Keratinocyte (primary cell): ENCODE results near the gene ELMO3. TPM values are rescaled to one million over a fixed set of nuclear protein-coding genes. Genes with fewer than 3 reads are reported as not detected.

Experiments
- DNase-seq: peaks from one replicate; pipeline ENCODE4 v3.0.0-alpha.2; 2011; ENCODE audit warnings: low read depth, missing footprints, low spot score
- FAIRE-seq: peaks from 2 replicates; lab custom pipeline; 2011; peaks lifted over from hg19 to GRCh38; lab: Jason Lieb, UNC
- H2AFZ ChIP-seq: 2 replicates; pipeline ENCODE4 v1.6.0; 2012; ENCODE audit warnings: low read length, control low read depth, inconsistent platforms; ENCODE audit not compliant: control insufficient read depth
- H3K27ac ChIP-seq: 2 replicates; pipeline ENCODE4 v1.5.1; 2011; ENCODE audit warnings: low read length; ENCODE audit not compliant: control insufficient read depth, insufficient read depth
- H3K27me3 ChIP-seq: 3 replicates; pipeline ENCODE4 v1.6.0; 2011; ENCODE audit warnings: low read length; ENCODE audit not compliant: control insufficient read depth, insufficient read depth; ENCODE audit errors: extremely low read depth
- H3K36me3 ChIP-seq, 2 experiments: 2 replicates in 1 of 2; 3 replicates in 1 of 2; pipeline ENCODE4 v1.5.1; 2011; ENCODE audit warnings: low read length in 2 of 2, mild to moderate bottlenecking in 1 of 2; ENCODE audit not compliant: control insufficient read depth in 2 of 2, insufficient read depth in 2 of 2; ENCODE audit errors: extremely low read depth in 1 of 2
- H3K4me1 ChIP-seq: 3 replicates; pipeline ENCODE4 v1.5.1; 2011; ENCODE audit warnings: low read length; ENCODE audit not compliant: control insufficient read depth, insufficient read depth; ENCODE audit errors: extremely low read depth
- H3K4me2 ChIP-seq: 3 replicates; pipeline ENCODE4 v1.6.0; 2011; ENCODE audit warnings: low read depth, low read length; ENCODE audit not compliant: control insufficient read depth, insufficient read depth; ENCODE audit errors: extremely low read depth
- H3K4me3 ChIP-seq, 3 experiments: fragments of 200-600 bp in 1 of 3; sonication (generic) in 1 of 3; 2 replicates in 2 of 3; 3 replicates in 1 of 3; pipeline ENCODE4 v1.5.1; 2011 to 2016; ENCODE audit warnings: low read length in 3 of 3, mild to moderate bottlenecking in 3 of 3, control low read depth in 2 of 3, inconsistent platforms in 1 of 3, low read depth in 1 of 3, mixed read lengths in 1 of 3, mixed run types in 1 of 3, moderate library complexity in 1 of 3; ENCODE audit not compliant: control insufficient read depth in 2 of 3, insufficient read depth in 2 of 3; ENCODE audit errors: extremely low read depth in 1 of 3
- H3K79me2 ChIP-seq: 2 replicates; pipeline ENCODE4 v1.6.0; 2012; ENCODE audit warnings: low read length; ENCODE audit not compliant: control insufficient read depth, insufficient read depth
- H3K9ac ChIP-seq: 3 replicates; pipeline ENCODE4 v1.6.0; 2011; ENCODE audit warnings: low read length; ENCODE audit not compliant: control insufficient read depth, insufficient read depth; ENCODE audit errors: extremely low read depth
- H3K9me1 ChIP-seq: 3 replicates; pipeline ENCODE4 v1.6.0; 2011; ENCODE audit warnings: low read length; ENCODE audit not compliant: control insufficient read depth, insufficient read depth; ENCODE audit errors: extremely low read depth
- H3K9me3 ChIP-seq: 2 replicates; pipeline ENCODE4 v1.5.1; 2012; ENCODE audit warnings: low read depth, low read length; ENCODE audit not compliant: control insufficient read depth
- H4K20me1 ChIP-seq: 3 replicates; pipeline ENCODE4 v1.6.0; 2011; ENCODE audit warnings: low read length; ENCODE audit not compliant: control insufficient read depth, insufficient read depth; ENCODE audit errors: extremely low read depth
- CTCF ChIP-seq, 3 experiments: IDR thresholded peaks in 1 of 3; conservative IDR thresholded peaks in 1 of 3; optimal IDR thresholded peaks in 1 of 3; 2 replicates in 2 of 3; 3 replicates in 1 of 3; pipeline versions ENCODE3 to v1.5.1; 2011; ENCODE audit warnings: low read length in 3 of 3, mild to moderate bottlenecking in 3 of 3, moderate library complexity in 2 of 3, control low read depth in 1 of 3, inconsistent platforms in 1 of 3; ENCODE audit not compliant: insufficient read depth in 2 of 3; ENCODE audit errors: extremely low read depth in 1 of 3
- EZH2 ChIP-seq: IDR thresholded peaks from one replicate; pipeline ENCODE4 v1.6.1; 2012; ENCODE audit warnings: inconsistent platforms, mild to moderate bottlenecking, low read length, moderate library complexity
- dilution Hi-C: fragments of 300-500 bp; cut with MboI; formaldehyde crosslinking; loops from one replicate; pipeline ENCODE4 v1.7.0; 2020; ENCODE audit warnings: low sequenced_read_pairs; ENCODE audit not compliant: extremely low pct_ligation_motif_present
- polyA plus RNA-seq, 5 experiments: library from polyadenylated mRNA; depleted of rRNA in 3 of 5; stranded (reverse) in 3 of 5; stranded (forward) in 1 of 5; unstranded in 1 of 5; fragments of >200 nt; gene quantifications; 1 replicate in 1 of 5; 2 replicates in 3 of 5; 3 replicates in 1 of 5; pipeline versions ENCODE4 v1.2.1 to v1.2.3, GENCODE V29; 2011 to 2012; ENCODE audit warnings: missing spikeins in 2 of 5, low read depth in 1 of 5, low replicate concordance in 1 of 5

Gene ELMO3
- polyA plus RNA-seq, 1 donor (not counting 4 experiments of a cell fraction or from before 2014, with no cell fraction given), result 21.0 TPM

- H3K27ac ChIP-seq, result peak overlapping the region; percentile 91
- H3K9me3 ChIP-seq, result no peaks in the 10 kb centered on the region
- H3K9me1 ChIP-seq, result peaks cover 2% of the 10 kb centered on the region
- peak overlapping the region; percentile 0 for H2AFZ ChIP-seq
- peaks cover 39% of the 10 kb centered on the region for H3K4me1 ChIP-seq
- peak overlapping the region; percentile 86 for H3K9ac ChIP-seq
- dilution Hi-C loops, result no loop called here
- peaks cover 0 to 3% of the 10 kb centered on the region in 2 experiments for H3K36me3 ChIP-seq
- peak overlapping the region; percentile 73 for H3K4me2 ChIP-seq
- FAIRE-seq (no peak), DNase-seq (peak; percentile 92)
- H4K20me1 ChIP-seq, result no peaks in the 10 kb centered on the region
- no peak for TF ChIP-seq EZH2
- no peak for TF ChIP-seq CTCF (optimal IDR thresholded peaks at IDR 0.05 in 1 of 3, IDR thresholded peaks at IDR 0.05 in 1 of 3, conservative IDR thresholded peaks at IDR 0.05 in 1 of 3; ENCODE audit: extremely low read depth in 1 of 3, insufficient read depth in 2 of 3, low read length in 3 of 3)
- peaks cover 7% of the 10 kb centered on the region for H3K79me2 ChIP-seq
- peak overlapping the region; percentile 81 to 86 (median 82) for H3K4me3 ChIP-seq
- H3K27me3 ChIP-seq, result no peaks in the 10 kb centered on the region
Observed at GRCh38 chr16:67183284-67183626, 15.7 kb upstream of the ELMO3 start.

GRCh38 chr16:67183627-67184452, 15.1 kb upstream of the ELMO3 start, which contains the start of gene MATCAP1:
Gene MATCAP1 (minus strand): TSS chr16:67183963. CDS start chr16:67180610, 3,353 bp downstream.
- peaks cover 35% of the 10 kb centered on the region for H3K4me1 ChIP-seq
- peaks cover 0 to 3% of the 10 kb centered on the region in 2 experiments for H3K36me3 ChIP-seq
- peak; percentile 98 for FAIRE-seq
- peaks cover 7% of the 10 kb centered on the region for H3K79me2 ChIP-seq
- peak within 1 kb of the TSS; percentile 91 for H3K27ac ChIP-seq
- peak within 1 kb of the TSS; percentile 87 for H2AFZ ChIP-seq
- H3K4me3 ChIP-seq, result peak within 1 kb of the TSS; percentile 81 to 86 (median 82)
- H3K27me3 ChIP-seq, result no peaks in the 10 kb centered on the region
- TF ChIP-seq EZH2, result no peak
- peak within 1 kb of the TSS; percentile 73 for H3K4me2 ChIP-seq
- DNase-seq, result peak; percentile 75
- peak within 1 kb of the TSS; percentile 86 for H3K9ac ChIP-seq
- dilution Hi-C loops, result no loop called here
- peaks cover 2% of the 10 kb centered on the region for H3K9me1 ChIP-seq
- H3K9me3 ChIP-seq, result no peaks in the 10 kb centered on the region
- H4K20me1 ChIP-seq, result no peaks in the 10 kb centered on the region
